NCI-H345 treated with DMSO at 0.1 percent for 48 hours (cell line): ENCODE data around the gene PTPRN2.

Source experiments
- DNase-seq: peaks from one replicate; lab custom pipeline; 2025; ENCODE audit not compliant: unreplicated experiment; lab: John Stamatoyannopoulos, UW

Gene PTPRN2

DNA sequence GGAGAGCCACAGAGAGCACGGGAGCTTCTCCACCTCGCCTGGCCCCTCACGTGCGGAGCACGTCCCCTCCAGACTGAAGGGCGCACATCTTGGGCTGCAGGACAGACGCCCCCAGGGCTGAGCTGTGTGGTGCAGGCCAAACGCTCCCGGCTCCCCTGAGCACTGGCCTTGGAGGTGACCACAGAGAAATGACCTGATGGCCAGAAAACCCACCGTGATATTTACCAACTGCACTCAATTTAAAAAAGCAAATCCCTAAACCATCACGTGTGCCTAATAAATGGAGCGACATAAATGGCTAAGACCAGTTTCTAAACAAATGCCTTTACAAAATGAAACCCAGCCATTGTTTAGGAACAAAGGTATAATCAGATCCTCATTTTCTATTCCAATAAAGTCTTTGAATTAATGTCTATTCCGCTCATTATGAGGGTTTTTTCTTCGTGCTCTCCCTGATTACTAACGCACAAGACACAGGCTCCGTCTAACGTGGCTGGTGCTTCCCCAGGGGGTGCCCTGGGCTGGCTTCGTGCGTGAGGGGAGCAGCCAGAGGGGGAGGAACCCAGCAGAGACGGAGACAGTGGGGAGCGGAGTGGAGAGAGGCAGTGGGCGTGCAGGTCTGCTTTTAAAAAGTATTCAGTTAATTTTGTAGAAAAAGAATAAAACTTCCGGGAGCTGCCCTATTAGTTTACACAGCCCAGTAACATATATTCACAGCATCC is 1060.5 kb downstream of the PTPRN2 start:
- no peak for DNase-seq

DNA sequence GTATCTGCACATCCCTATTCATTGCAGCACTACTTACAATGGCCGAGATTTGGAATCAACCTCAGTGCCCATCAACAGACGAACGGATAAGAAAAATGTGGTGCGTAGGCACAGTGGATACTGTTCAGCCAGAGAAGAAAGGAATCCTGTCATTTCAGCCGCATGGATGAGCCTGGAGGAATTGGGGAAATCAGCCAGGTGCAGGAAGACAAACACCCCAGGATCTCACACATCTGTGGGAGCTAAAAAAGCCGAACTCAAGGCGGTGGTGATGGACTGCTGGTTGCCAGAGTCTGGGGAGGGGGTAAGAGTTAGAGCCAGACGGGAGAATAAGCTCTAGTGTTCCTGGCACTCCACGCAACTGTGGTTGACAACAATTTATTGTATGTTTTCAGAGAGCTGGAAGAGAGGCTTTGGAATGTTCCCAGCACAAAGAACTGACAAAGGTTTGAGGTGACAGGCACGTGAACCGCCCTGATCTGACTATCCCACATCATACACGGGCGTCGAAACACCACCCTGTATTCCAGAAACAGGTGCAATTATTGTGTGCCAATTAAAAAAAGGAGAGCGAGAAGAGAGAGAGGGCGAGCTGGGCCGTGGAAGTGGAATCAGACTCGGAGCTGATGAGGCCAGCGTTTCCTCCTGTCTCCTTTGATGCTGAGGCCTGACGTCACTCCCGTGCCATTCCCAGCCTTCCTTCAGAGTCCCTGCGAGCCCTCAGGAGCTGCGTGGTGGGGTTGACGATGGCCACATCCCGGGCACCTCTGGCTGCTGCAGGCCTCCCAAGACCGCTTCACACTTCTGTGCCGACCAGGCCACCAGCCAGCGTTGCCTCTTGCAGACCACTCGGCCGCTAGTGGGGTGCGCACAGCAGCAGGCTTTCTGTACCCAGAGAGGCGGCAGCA is 1061.4 kb downstream of the PTPRN2 start:
- DNase-seq, result no peak

DNA sequence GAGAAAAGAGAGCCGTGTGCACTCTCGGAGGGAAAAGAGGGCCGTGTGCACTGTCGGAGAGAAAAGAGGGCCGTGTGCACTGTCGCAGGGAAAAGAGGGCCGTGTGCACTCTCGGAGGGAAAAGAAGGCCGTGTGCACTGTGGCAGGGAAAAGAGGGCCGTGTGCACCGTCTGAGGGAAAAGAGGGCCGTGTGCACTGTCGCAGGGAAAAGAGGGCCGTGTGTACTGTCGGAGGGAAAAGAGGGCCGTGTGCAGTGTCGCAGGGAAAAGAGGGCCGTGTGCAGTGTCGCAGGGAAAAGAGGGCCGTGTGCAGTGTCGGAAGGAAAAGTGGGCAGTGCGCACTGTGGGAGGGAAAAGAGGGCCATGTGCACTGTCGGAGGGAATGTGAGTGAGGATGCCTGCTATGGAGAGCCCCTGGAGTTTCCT is 1062.1 kb downstream of the PTPRN2 start:
- no peak for DNase-seq

DNA sequence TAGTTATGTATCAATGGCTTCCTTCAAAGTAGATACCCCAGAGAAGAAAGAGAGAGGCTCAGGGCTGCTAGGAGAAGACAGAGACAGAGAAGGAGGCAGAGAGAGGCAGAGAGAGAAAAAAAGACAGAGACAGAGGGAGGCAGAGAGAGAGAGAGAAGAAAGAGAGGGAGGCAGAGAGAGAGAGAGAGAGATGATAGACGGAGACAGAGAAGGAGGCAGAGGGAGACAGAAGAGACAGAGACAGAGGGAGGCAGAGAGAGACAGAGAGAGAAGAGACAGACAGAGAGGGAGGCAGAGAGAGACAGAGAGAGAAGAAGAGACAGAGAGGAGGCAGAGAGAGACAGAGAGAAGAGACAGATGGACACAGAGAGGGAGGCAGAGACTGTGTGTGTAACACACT is 1062.9 kb downstream of the PTPRN2 start:
- DNase-seq, result no peak

- no peak for DNase-seq
These were observed 1063.7 kb downstream of the PTPRN2 start for GRCh38 chr7:157523766-157524421.

DNA sequence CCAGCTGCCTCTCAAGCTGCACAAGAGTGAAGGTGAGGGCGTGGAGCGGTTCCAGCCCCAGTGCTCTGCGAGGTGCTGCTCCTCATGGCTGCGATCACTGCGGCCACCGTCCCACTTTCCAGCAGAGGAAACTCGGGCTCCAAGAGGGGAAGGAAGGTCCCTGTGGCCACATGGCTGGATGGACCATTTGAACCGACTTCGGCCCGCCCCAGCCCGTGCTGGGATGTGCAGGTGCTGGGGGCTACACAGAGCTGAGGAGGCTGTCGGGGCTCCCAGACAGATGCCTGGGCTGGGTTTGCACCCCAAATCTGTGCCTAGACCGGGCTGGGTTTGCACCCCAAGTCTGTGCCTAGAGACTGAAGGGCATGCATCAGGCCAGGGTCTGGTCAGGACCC is 1064.3 kb downstream of the PTPRN2 start:
- no peak for DNase-seq

DNA sequence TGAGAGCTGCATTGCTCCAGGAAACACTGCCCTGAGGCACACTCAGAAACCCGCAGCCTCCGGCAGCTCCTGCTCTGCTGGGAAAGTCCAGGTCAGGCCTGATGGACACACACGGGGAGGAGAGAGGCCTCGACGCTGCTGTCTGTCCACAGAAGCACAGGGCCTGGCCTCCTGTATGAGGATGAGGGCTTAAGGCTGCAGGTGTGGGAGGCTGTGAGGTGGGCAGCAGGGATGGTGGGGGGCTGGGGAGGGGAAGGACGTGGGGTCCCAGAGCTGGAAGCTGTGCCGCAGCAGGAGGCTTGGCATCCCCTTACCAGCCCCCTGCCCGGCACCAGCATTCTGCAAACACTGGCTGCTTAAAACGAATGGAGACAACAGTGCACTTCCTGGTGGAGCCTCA is 1064.7 kb downstream of the PTPRN2 start:
- no peak for DNase-seq

DNA sequence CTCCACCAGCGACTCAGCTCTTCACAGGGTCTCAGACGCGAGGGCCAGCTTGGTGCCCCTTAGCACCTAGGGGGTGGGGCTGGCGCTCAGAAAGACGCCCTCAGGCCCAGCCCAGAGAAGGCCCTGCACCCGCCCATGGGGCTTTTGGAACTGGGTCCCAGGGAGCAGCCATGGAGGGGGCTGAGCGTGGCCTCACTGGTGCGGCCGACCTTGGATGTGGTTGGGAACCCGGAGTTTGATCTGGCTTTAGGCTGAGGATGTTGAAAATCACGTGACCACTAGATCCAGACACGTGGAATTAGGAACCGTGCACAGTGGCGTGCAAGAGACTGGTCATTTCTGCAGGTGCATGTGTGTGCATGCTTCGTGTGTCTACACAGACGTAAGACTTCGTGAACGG is 1065.4 kb downstream of the PTPRN2 start:
- no peak for DNase-seq

DNA sequence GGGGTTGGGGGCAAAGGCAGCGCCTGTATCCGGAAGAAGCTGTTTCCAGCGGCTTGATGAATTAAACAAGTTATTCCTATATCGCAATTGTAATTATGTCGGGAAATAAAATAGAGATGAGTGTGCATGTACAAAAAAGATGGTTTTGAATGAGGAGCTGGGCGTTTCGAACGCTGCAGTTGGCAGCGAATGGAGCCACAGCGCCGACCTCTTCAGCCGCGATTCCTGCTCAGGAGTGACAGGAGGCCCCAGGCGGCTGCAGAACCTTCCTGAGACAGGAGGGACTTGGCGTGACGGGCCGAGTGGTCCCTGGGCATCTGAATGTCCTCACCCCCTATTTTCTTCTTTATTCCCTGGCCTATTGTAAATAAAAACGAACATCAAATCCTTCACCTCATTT is 1065.9 kb downstream of the PTPRN2 start:
- no peak for DNase-seq

DNA sequence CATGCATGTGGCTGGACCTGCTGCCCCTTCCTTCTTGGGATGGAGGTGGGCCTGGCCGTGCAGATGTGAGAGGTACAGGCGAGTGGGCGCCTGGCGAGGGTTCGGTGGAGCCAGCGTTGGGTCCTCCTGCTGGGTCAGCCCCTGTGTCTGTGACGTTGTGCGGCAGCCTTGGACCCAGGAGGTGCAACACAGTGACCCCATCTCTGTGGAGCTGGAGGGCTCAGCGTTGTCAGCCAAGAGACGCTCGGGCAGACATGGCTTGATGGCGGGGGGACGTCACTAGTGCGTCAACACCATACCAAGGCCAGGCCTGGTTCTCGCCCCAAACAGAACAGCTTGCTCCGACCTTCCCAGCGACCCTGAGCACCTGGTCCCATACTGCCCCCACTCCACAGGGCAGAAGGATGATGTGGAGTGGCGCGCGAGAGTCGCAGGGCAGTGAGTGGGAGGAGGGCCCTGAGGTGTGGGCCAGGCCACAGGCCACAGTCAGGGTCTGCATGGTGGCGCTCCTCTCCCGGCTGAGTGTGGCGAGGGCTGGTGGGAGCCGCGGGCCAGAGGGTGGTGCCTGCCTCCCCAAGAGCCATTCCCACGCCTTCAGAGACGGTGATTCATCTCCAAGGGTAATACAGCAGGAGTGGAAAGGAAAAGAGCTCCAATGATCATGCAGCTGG is 1066.4 kb downstream of the PTPRN2 start:
- DNase-seq, result no peak

DNA sequence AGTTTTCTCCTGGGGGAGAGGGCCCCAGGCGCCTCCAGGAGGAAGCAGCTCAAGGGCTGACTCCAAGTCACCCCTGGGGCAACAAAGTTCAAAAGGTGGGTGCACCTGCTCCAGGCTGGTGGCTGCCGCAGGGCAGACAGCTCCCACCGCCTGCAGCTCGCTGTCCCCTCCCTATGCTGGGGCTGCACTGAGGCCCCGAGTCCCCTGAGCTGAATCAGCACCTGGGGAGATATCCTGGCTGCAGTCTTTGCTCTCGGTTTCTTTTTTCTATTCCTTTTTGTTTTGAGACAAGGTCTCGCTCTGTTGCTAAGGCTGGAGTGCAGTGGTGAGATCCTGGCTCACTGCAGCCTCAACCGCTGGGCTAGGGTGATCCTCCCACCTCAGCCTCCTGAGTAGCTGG is 1067.4 kb downstream of the PTPRN2 start:
- no peak for DNase-seq

DNA sequence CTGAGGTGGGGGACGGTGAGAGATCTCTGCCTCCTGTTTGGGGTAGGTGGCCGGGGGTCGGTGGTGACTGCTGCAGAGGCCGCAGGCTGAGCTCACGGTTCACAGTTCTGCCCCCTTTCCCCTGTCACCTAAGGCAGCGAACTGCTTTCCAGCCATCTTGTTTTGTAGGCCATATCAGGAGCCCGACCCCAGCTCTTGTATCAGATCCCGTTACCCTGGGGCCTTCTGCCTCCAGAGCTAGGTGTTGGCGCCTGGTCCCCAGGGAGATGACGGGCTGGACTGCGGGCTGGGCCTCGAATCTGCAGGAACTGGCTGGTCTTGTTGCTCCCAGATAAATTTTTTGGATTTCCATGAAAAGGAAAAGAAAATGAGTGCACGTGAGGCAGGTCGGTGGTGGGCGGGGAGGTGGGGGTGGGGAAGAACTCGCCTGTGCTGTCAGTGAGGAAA is 1067.8 kb downstream of the PTPRN2 start:
- DNase-seq, result no peak

- DNase-seq, result no peak
These were observed 1068.4 kb downstream of the PTPRN2 start for GRCh38 chr7:157519246-157519645.

- DNase-seq, result no peak
These were observed 1069.0 kb downstream of the PTPRN2 start for GRCh38 chr7:157518514-157519175.

GRCh38 chr7:157517782-157518513 is 1069.7 kb downstream of the PTPRN2 start:
- DNase-seq, result no peak

GRCh38 chr7:157516911-157517781 is 1070.5 kb downstream of the PTPRN2 start:
- DNase-seq, result no peak

DNA sequence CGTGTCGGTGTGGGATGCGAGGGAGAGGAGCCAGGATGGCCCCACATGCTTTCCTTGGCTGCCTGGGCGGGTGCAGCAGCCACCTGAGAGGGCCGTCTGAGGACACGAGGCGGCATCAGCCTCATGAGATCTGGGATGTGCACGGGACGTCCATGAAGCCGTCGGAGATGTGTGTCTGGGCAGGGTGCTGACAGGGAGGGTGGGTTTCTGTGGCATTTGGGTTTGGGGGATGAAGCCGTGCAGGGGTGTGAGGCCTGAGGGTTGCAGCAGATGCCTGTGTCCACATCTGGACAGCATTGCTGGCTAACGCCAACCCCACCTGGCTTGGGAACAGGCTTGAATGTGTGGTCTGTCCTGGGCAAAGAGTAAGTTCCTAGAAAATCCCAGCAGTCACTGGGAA is 1071.3 kb downstream of the PTPRN2 start:
- no peak for DNase-seq

DNA sequence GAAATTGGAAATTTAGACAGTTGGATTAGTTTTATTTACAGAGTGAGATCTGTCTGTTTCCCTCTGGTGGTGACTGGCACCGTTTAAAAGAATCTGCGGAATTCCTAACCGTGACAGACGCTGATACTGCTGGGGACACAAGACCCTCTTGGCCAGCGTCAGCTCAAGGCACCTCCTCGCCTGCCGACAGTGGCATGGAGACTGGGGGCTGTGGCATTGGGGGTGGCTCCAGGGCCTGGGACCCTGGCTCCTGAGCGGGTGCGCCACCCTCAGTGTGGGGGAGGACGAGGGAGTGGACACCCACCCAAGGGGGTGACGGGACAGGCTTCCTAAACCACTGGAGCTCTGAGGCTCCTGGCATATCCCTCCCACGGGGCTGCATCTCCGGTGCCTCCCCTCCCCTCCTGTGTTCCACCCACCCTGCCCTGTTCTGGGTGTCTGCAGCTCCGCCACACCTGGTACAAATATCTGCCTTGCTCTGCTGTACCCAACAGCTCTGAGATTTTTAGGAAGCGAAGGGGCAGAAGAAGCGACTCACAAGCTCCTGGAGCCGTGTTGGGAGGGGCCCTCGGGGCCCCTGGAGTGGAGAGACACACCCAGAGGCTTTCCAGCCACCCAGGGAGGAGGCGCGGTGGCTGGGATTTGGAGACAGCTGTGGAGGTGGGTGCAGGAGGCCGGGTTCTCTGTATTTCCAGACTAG is 1072.1 kb downstream of the PTPRN2 start:
- DNase-seq, result no peak
